D721Med (cell line): ENCODE results near the gene RNF186.

Experiments
- DNase-seq: peaks from one replicate; pipeline ENCODE4 v3.0.0; 2011; ENCODE audit warnings: low spot score; ENCODE audit not compliant: insufficient read length
- FAIRE-seq: peaks from 2 replicates; lab custom pipeline; 2011; peaks lifted over from hg19 to GRCh38; lab: Jason Lieb, UNC
- CTCF ChIP-seq: IDR thresholded peaks from 2 replicates; pipeline ENCODE4 v1.5.1; 2012; ENCODE audit warnings: mild to moderate bottlenecking, control low read depth; ENCODE audit not compliant: insufficient read depth; ENCODE audit errors: missing control alignments

Gene RNF186

GRCh38 chr1:19813643-19813960, 1.5 kb downstream of the RNF186 start:
- no peak for DNase-seq
- TF ChIP-seq CTCF: no peak
- no peak for FAIRE-seq

- no peak for TF ChIP-seq CTCF
- FAIRE-seq (no peak), DNase-seq (no peak)
Measured at GRCh38 chr1:19812875-19813642, 2.0 kb downstream of the RNF186 start.

DNA sequence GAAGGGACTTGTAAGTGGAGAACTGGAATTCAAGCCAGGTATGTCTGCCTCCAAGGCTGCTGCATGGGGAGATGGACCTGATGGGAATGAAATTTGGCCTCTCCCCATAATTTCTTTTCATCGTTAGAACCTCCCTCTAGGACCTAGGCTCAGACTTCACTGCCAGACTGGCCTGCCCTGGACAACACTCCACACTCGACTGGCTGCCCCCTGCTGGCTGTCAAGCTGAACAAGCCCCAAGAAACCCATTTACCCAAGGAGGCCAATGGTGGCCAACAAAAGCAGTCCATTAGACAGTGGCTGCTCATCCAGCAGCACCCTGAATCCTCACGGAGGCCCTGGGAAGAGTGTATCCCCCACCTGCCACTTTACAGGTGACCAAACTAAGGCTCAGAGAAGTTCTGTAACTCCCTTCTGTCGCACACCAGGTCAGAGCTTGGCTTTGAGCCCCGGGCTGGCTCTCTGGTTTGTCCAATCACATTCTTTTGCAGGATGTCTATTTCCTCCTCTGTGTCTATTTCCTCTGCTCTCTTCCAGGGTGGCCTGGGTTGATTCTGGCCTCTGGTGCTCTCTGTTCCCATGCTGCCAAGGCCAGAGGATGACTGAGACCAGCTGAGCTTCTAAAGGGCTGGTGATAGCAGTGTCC, 3.8 kb downstream of the RNF186 start:
- FAIRE-seq: no peak
- peak; percentile 62 for TF ChIP-seq CTCF
- DNase-seq: no peak

- DNase-seq: no peak
- no peak for TF ChIP-seq CTCF
- FAIRE-seq: no peak
Measured at GRCh38 chr1:19809044-19809750, 5.9 kb downstream of the RNF186 start.

- DNase-seq (no peak), FAIRE-seq (no peak)
- no peak for TF ChIP-seq CTCF
Measured at GRCh38 chr1:19808351-19808750, 6.7 kb downstream of the RNF186 start.

GRCh38 chr1:19804831-19805251, 10.2 kb downstream of the RNF186 start:
- FAIRE-seq: no peak
- no peak for DNase-seq
- no peak for TF ChIP-seq CTCF
